ENCODE results near the gene USP38.
A peak's percentile ranks its signal among the peaks of the same experiment; 100 is the strongest.

Gene USP38

GRCh38 chr4:143185253-143186107 is 763 bp downstream of the USP38 start:
- H3K4me1 ChIP-seq (ENCODE audit: control insufficient read depth, low read depth, low read length): peaks cover 10% of the 10 kb centered on the region
- peak overlapping the region; percentile 51 for H3K9ac ChIP-seq (ENCODE audit: low read length)
- H3K36me3 ChIP-seq (ENCODE audit: control insufficient read depth, low read depth, low read length): peaks cover 12% of the 10 kb centered on the region
- no peaks in the 10 kb centered on the region for H3K9me3 ChIP-seq (ENCODE audit: control insufficient read depth, low read depth, low read length)
- H3K27me3 ChIP-seq (ENCODE audit: control insufficient read depth, insufficient read depth, low read length): no peaks in the 10 kb centered on the region
- peak overlapping the region; percentile 88 for H3K4me3 ChIP-seq (ENCODE audit: low read length)
- H3K27ac ChIP-seq (ENCODE audit: low read length): no peak overlapping the region

GRCh38 chr4:143186212-143186611 is 1.5 kb downstream of the USP38 start:
- Histone ChIP-seq H3K36me3 (ENCODE audit: control insufficient read depth, low read depth, low read length) (peaks cover 18% of the 10 kb centered on the region), H3K9ac (ENCODE audit: low read length) (peak overlapping the region; percentile 51), H3K4me1 (ENCODE audit: control insufficient read depth, low read depth, low read length) (peaks cover 10% of the 10 kb centered on the region), H3K27me3 (ENCODE audit: control insufficient read depth, insufficient read depth, low read length) (no peaks in the 10 kb centered on the region), H3K4me3 (ENCODE audit: low read length) (peak overlapping the region; percentile 88), H3K9me3 (ENCODE audit: control insufficient read depth, low read depth, low read length) (no peaks in the 10 kb centered on the region), H3K27ac (ENCODE audit: low read length) (no peak overlapping the region)

GRCh38 chr4:143186649-143187048 is 1.9 kb downstream of the USP38 start:
- peaks cover 10% of the 10 kb centered on the region for H3K4me1 ChIP-seq (ENCODE audit: control insufficient read depth, low read depth, low read length)
- H3K36me3 ChIP-seq (ENCODE audit: control insufficient read depth, low read depth, low read length): peaks cover 20% of the 10 kb centered on the region
- no peak overlapping the region for H3K27ac ChIP-seq (ENCODE audit: low read length)
- no peaks in the 10 kb centered on the region for H3K9me3 ChIP-seq (ENCODE audit: control insufficient read depth, low read depth, low read length)
- H3K27me3 ChIP-seq (ENCODE audit: control insufficient read depth, insufficient read depth, low read length): no peaks in the 10 kb centered on the region
- peak overlapping the region; percentile 88 for H3K4me3 ChIP-seq (ENCODE audit: low read length)
- H3K9ac ChIP-seq (ENCODE audit: low read length): peak overlapping the region; percentile 41

GRCh38 chr4:143188136-143189088 is 3.7 kb downstream of the USP38 start:
- H3K36me3 ChIP-seq (ENCODE audit: control insufficient read depth, low read depth, low read length): peaks cover 34% of the 10 kb centered on the region
- H3K9ac ChIP-seq (ENCODE audit: low read length): no peak overlapping the region
- H3K4me3 ChIP-seq (ENCODE audit: low read length): peak overlapping the region; percentile 88
- H3K27me3 ChIP-seq (ENCODE audit: control insufficient read depth, insufficient read depth, low read length): no peaks in the 10 kb centered on the region
- H3K4me1 ChIP-seq (ENCODE audit: control insufficient read depth, low read depth, low read length): peaks cover 10% of the 10 kb centered on the region
- no peaks in the 10 kb centered on the region for H3K9me3 ChIP-seq (ENCODE audit: control insufficient read depth, low read depth, low read length)
- H3K27ac ChIP-seq (ENCODE audit: low read length): no peak overlapping the region

- no peak overlapping the region for H3K9ac ChIP-seq (ENCODE audit: low read length)
- no peak overlapping the region for H3K4me3 ChIP-seq (ENCODE audit: low read length)
These were observed 4.8 kb downstream of the USP38 start for GRCh38 chr4:143189528-143189927.

DNA sequence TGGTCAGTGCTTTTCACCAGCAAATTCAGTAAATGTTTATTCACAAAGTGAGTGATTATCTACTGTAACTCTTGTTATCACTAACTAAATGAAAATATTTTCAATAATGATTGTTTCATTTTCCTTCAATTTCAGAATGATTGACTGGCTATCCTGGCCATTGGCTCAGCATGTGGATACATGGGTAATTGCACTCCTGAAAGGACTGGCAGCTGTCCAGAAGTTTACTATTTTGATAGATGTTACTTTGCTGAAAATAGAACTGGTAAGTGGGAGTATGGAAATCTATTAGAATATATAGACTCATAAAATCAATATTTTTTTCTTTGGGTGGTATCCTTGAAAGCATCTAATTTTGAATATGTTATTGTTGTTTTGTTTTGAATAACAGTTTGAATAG is 10.9 kb downstream of the USP38 start:
- Histone ChIP-seq H3K4me1 (ENCODE audit: control insufficient read depth, low read depth, low read length) (no peaks in the 10 kb centered on the region), H3K27ac (ENCODE audit: low read length) (no peak overlapping the region), H3K4me3 (ENCODE audit: low read length) (no peak overlapping the region), H3K36me3 (ENCODE audit: control insufficient read depth, low read depth, low read length) (peaks cover 79% of the 10 kb centered on the region), H3K9me3 (ENCODE audit: control insufficient read depth, low read depth, low read length) (no peaks in the 10 kb centered on the region), H3K27me3 (ENCODE audit: control insufficient read depth, insufficient read depth, low read length) (no peaks in the 10 kb centered on the region), H3K9ac (ENCODE audit: low read length) (no peak overlapping the region)

More at GRCh38 chr4:143189528-143189927, 4.8 kb downstream of the USP38 start:
- Histone ChIP-seq H3K4me1 (ENCODE audit: control insufficient read depth, low read depth, low read length) (peaks cover 7% of the 10 kb centered on the region), H3K27ac (ENCODE audit: low read length) (no peak overlapping the region), H3K9me3 (ENCODE audit: control insufficient read depth, low read depth, low read length) (no peaks in the 10 kb centered on the region), H3K27me3 (ENCODE audit: control insufficient read depth, insufficient read depth, low read length) (no peaks in the 10 kb centered on the region), H3K36me3 (ENCODE audit: control insufficient read depth, low read depth, low read length) (peaks cover 43% of the 10 kb centered on the region)

- H3K4me3 ChIP-seq (ENCODE audit: low read length): no peak overlapping the region
- H3K9ac ChIP-seq (ENCODE audit: low read length): no peak overlapping the region
- no peak overlapping the region for H3K27ac ChIP-seq (ENCODE audit: low read length)
- no peaks in the 10 kb centered on the region for H3K4me1 ChIP-seq (ENCODE audit: control insufficient read depth, low read depth, low read length)
- H3K27me3 ChIP-seq (ENCODE audit: control insufficient read depth, insufficient read depth, low read length): no peaks in the 10 kb centered on the region
- H3K36me3 ChIP-seq (ENCODE audit: control insufficient read depth, low read depth, low read length): peaks cover 79% of the 10 kb centered on the region
- H3K9me3 ChIP-seq (ENCODE audit: control insufficient read depth, low read depth, low read length): no peaks in the 10 kb centered on the region
These were observed 11.6 kb downstream of the USP38 start for GRCh38 chr4:143196323-143196722.

- Histone ChIP-seq H3K27me3 (ENCODE audit: control insufficient read depth, insufficient read depth, low read length) (no peaks in the 10 kb centered on the region), H3K9me3 (ENCODE audit: control insufficient read depth, low read depth, low read length) (no peaks in the 10 kb centered on the region), H3K9ac (ENCODE audit: low read length) (no peak overlapping the region), H3K4me1 (ENCODE audit: control insufficient read depth, low read depth, low read length) (no peaks in the 10 kb centered on the region), H3K4me3 (ENCODE audit: low read length) (no peak overlapping the region), H3K27ac (ENCODE audit: low read length) (no peak overlapping the region), H3K36me3 (ENCODE audit: control insufficient read depth, low read depth, low read length) (peaks cover 67% of the 10 kb centered on the region)
These were observed 14.8 kb downstream of the USP38 start for GRCh38 chr4:143199503-143199902.

- no peak overlapping the region for H3K4me3 ChIP-seq (ENCODE audit: low read length)
- H3K4me1 ChIP-seq (ENCODE audit: control insufficient read depth, low read depth, low read length): no peaks in the 10 kb centered on the region
- no peaks in the 10 kb centered on the region for H3K9me3 ChIP-seq (ENCODE audit: control insufficient read depth, low read depth, low read length)
- no peak overlapping the region for H3K9ac ChIP-seq (ENCODE audit: low read length)
- H3K27me3 ChIP-seq (ENCODE audit: control insufficient read depth, insufficient read depth, low read length): no peaks in the 10 kb centered on the region
- no peak overlapping the region for H3K27ac ChIP-seq (ENCODE audit: low read length)
- H3K36me3 ChIP-seq (ENCODE audit: control insufficient read depth, low read depth, low read length): peaks cover 59% of the 10 kb centered on the region
These were observed 18.1 kb downstream of the USP38 start for GRCh38 chr4:143202824-143203223.

DNA sequence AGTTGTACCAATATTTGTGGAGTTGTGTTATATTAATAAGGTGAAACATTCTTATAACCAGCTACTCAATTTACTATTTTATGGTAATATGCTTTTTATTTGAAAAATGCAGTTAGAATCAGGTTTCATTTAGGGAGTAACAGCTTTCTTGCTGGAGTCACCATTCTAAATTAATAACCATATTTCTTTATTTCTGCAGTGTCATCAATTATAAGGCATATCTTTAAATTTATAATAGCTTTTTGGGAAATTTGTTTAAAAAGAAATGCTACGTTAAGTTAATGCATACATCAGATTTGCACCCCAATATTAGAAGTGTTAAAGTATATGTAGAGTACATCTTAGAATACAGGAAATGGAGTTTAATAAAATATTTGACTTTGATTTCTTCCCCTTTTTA is 18.9 kb downstream of the USP38 start:
- H3K9ac ChIP-seq (ENCODE audit: low read length): no peak overlapping the region
- no peak overlapping the region for H3K4me3 ChIP-seq (ENCODE audit: low read length)
- H3K27ac ChIP-seq (ENCODE audit: low read length): no peak overlapping the region
- H3K36me3 ChIP-seq (ENCODE audit: control insufficient read depth, low read depth, low read length): peaks cover 51% of the 10 kb centered on the region
- no peaks in the 10 kb centered on the region for H3K4me1 ChIP-seq (ENCODE audit: control insufficient read depth, low read depth, low read length)
- H3K9me3 ChIP-seq (ENCODE audit: control insufficient read depth, low read depth, low read length): no peaks in the 10 kb centered on the region
- H3K27me3 ChIP-seq (ENCODE audit: control insufficient read depth, insufficient read depth, low read length): no peaks in the 10 kb centered on the region

- Histone ChIP-seq H3K27ac (ENCODE audit: low read length) (no peak overlapping the region), H3K4me3 (ENCODE audit: low read length) (no peak overlapping the region), H3K36me3 (ENCODE audit: control insufficient read depth, low read depth, low read length) (peaks cover 36% of the 10 kb centered on the region), H3K27me3 (ENCODE audit: control insufficient read depth, insufficient read depth, low read length) (no peaks in the 10 kb centered on the region), H3K9ac (ENCODE audit: low read length) (no peak overlapping the region), H3K9me3 (ENCODE audit: control insufficient read depth, low read depth, low read length) (no peaks in the 10 kb centered on the region), H3K4me1 (ENCODE audit: control insufficient read depth, low read depth, low read length) (no peaks in the 10 kb centered on the region)
These were observed 22.8 kb downstream of the USP38 start for GRCh38 chr4:143207555-143207954.
